ENCODE data around the gene VEPH1. TPM values are rescaled to one million over a fixed set of nuclear protein-coding genes. Genes with fewer than 3 reads are reported as not detected.

The VEPH1 gene
- total and polyA plus RNA-seq, 4 donors, result 5.8 to 11.5 (median 8.4) TPM

- Histone ChIP-seq H3K27me3 (ENCODE audit: control insufficient read depth, insufficient read depth, low read length) (no peaks in the 10 kb centered on the region), H3K9me3 (ENCODE audit: control insufficient read depth, insufficient read depth, low read length) (no peaks in the 10 kb centered on the region), H3K4me1 (ENCODE audit: control insufficient read depth, insufficient read depth, low read length) (no peaks in the 10 kb centered on the region), H3K36me3 (ENCODE audit: control insufficient read depth, insufficient read depth, low read length) (no peaks in the 10 kb centered on the region), H3K27ac (ENCODE audit: low read depth, low read length) (no peak overlapping the region), H3K4me3 (ENCODE audit: low read depth, low read length) (no peak overlapping the region)
- no CpG with 5 or more reads among the region's 2 CpGs for WGBS (ENCODE audit: insufficient coverage)
- no peak for DNase-seq (ENCODE audit: low read depth in 4 of 6, low spot score in 6 of 6)
Observed at GRCh38 chr3:157370867-157371266, 132.3 kb downstream of the VEPH1 start.

GRCh38 chr3:157369727-157370421 is 133.3 kb downstream of the VEPH1 start:
- H3K27ac ChIP-seq (ENCODE audit: low read depth, low read length), result no peak overlapping the region
- no peak overlapping the region for H3K4me3 ChIP-seq (ENCODE audit: low read depth, low read length)
- no peaks in the 10 kb centered on the region for H3K36me3 ChIP-seq (ENCODE audit: control insufficient read depth, insufficient read depth, low read length)
- no peaks in the 10 kb centered on the region for H3K27me3 ChIP-seq (ENCODE audit: control insufficient read depth, insufficient read depth, low read length)
- peak in 3 of 6 donors; percentile 6 to 78 (median 47) for DNase-seq (ENCODE audit: low read depth in 4 of 6, low spot score in 6 of 6)
- H3K4me1 ChIP-seq (ENCODE audit: control insufficient read depth, insufficient read depth, low read length), result no peaks in the 10 kb centered on the region
- no peaks in the 10 kb centered on the region for H3K9me3 ChIP-seq (ENCODE audit: control insufficient read depth, insufficient read depth, low read length)
- WGBS (ENCODE audit: insufficient coverage), result no CpG with 5 or more reads among the region's 4 CpGs

GRCh38 chr3:157368171-157368570 is 135.0 kb downstream of the VEPH1 start:
- no peaks in the 10 kb centered on the region for H3K4me1 ChIP-seq (ENCODE audit: control insufficient read depth, insufficient read depth, low read length)
- no peaks in the 10 kb centered on the region for H3K27me3 ChIP-seq (ENCODE audit: control insufficient read depth, insufficient read depth, low read length)
- DNase-seq (ENCODE audit: low read depth in 4 of 6, low spot score in 6 of 6), result no peak
- WGBS (ENCODE audit: insufficient coverage), result 83% methylated on average over 1 of the region's 3 CpGs
- no peaks in the 10 kb centered on the region for H3K9me3 ChIP-seq (ENCODE audit: control insufficient read depth, insufficient read depth, low read length)
- H3K27ac ChIP-seq (ENCODE audit: low read depth, low read length), result no peak overlapping the region
- no peak overlapping the region for H3K4me3 ChIP-seq (ENCODE audit: low read depth, low read length)
- H3K36me3 ChIP-seq (ENCODE audit: control insufficient read depth, insufficient read depth, low read length), result no peaks in the 10 kb centered on the region

GRCh38 chr3:157363393-157363792 is 139.8 kb downstream of the VEPH1 start:
- no peak for DNase-seq (ENCODE audit: low read depth in 4 of 6, low spot score in 6 of 6)
- H3K27ac ChIP-seq (ENCODE audit: low read depth, low read length), result no peak overlapping the region
- H3K27me3 ChIP-seq (ENCODE audit: control insufficient read depth, insufficient read depth, low read length), result no peaks in the 10 kb centered on the region
- H3K4me3 ChIP-seq (ENCODE audit: low read depth, low read length), result no peak overlapping the region
- no CpG with 5 or more reads among the region's 3 CpGs for WGBS (ENCODE audit: insufficient coverage)
- no peaks in the 10 kb centered on the region for H3K9me3 ChIP-seq (ENCODE audit: control insufficient read depth, insufficient read depth, low read length)
- H3K36me3 ChIP-seq (ENCODE audit: control insufficient read depth, insufficient read depth, low read length), result no peaks in the 10 kb centered on the region
- H3K4me1 ChIP-seq (ENCODE audit: control insufficient read depth, insufficient read depth, low read length), result no peaks in the 10 kb centered on the region

GRCh38 chr3:157362348-157362747 is 140.9 kb downstream of the VEPH1 start:
- whole genome bisulfite sequencing (ENCODE audit: insufficient coverage), result no CpG with 5 or more reads among the region's 2 CpGs
- H3K27me3 ChIP-seq (ENCODE audit: control insufficient read depth, insufficient read depth, low read length), result no peaks in the 10 kb centered on the region

GRCh38 chr3:157360044-157360443 is 143.2 kb downstream of the VEPH1 start:
- no peaks in the 10 kb centered on the region for H3K9me3 ChIP-seq (ENCODE audit: control insufficient read depth, insufficient read depth, low read length)
- H3K4me3 ChIP-seq (ENCODE audit: low read depth, low read length), result no peak overlapping the region
- H3K27ac ChIP-seq (ENCODE audit: low read depth, low read length), result no peak overlapping the region
- no peaks in the 10 kb centered on the region for H3K36me3 ChIP-seq (ENCODE audit: control insufficient read depth, insufficient read depth, low read length)
- DNase-seq (ENCODE audit: low read depth in 4 of 6, low spot score in 6 of 6), result no peak
- WGBS (ENCODE audit: insufficient coverage), result no CpG with 5 or more reads among the region's 2 CpGs
- no peaks in the 10 kb centered on the region for H3K4me1 ChIP-seq (ENCODE audit: control insufficient read depth, insufficient read depth, low read length)
- H3K27me3 ChIP-seq (ENCODE audit: control insufficient read depth, insufficient read depth, low read length), result no peaks in the 10 kb centered on the region

More at GRCh38 chr3:157362348-157362747, 140.9 kb downstream of the VEPH1 start:
- no peak for DNase-seq (ENCODE audit: low read depth in 4 of 6, low spot score in 6 of 6)
- H3K27ac ChIP-seq (ENCODE audit: low read depth, low read length), result no peak overlapping the region
- H3K4me1 ChIP-seq (ENCODE audit: control insufficient read depth, insufficient read depth, low read length), result no peaks in the 10 kb centered on the region
- H3K9me3 ChIP-seq (ENCODE audit: control insufficient read depth, insufficient read depth, low read length), result no peaks in the 10 kb centered on the region
- H3K4me3 ChIP-seq (ENCODE audit: low read depth, low read length), result no peak overlapping the region
- H3K36me3 ChIP-seq (ENCODE audit: control insufficient read depth, insufficient read depth, low read length), result no peaks in the 10 kb centered on the region

- no peak for DNase-seq (ENCODE audit: low read depth in 4 of 6, low spot score in 6 of 6)
- no peaks in the 10 kb centered on the region for H3K36me3 ChIP-seq (ENCODE audit: control insufficient read depth, insufficient read depth, low read length)
- no peak overlapping the region for H3K27ac ChIP-seq (ENCODE audit: low read depth, low read length)
- no peak overlapping the region for H3K4me3 ChIP-seq (ENCODE audit: low read depth, low read length)
- H3K4me1 ChIP-seq (ENCODE audit: control insufficient read depth, insufficient read depth, low read length), result no peaks in the 10 kb centered on the region
- no CpG with 5 or more reads among the region's 1 CpG for WGBS (ENCODE audit: insufficient coverage)
- no peaks in the 10 kb centered on the region for H3K9me3 ChIP-seq (ENCODE audit: control insufficient read depth, insufficient read depth, low read length)
- no peaks in the 10 kb centered on the region for H3K27me3 ChIP-seq (ENCODE audit: control insufficient read depth, insufficient read depth, low read length)
Observed at GRCh38 chr3:157356541-157356940, 146.7 kb downstream of the VEPH1 start.

GRCh38 chr3:157355276-157355675 is 147.9 kb downstream of the VEPH1 start:
- Histone ChIP-seq H3K4me3 (ENCODE audit: low read depth, low read length) (no peak overlapping the region), H3K27me3 (ENCODE audit: control insufficient read depth, insufficient read depth, low read length) (no peaks in the 10 kb centered on the region), H3K9me3 (ENCODE audit: control insufficient read depth, insufficient read depth, low read length) (no peaks in the 10 kb centered on the region), H3K27ac (ENCODE audit: low read depth, low read length) (no peak overlapping the region), H3K4me1 (ENCODE audit: control insufficient read depth, insufficient read depth, low read length) (no peaks in the 10 kb centered on the region), H3K36me3 (ENCODE audit: control insufficient read depth, insufficient read depth, low read length) (no peaks in the 10 kb centered on the region)
- DNase-seq (ENCODE audit: low read depth in 4 of 6, low spot score in 6 of 6), result peak in 1 of 6 donors; percentile 41
- 40% methylated on average over 1 of the region's 2 CpGs for WGBS (ENCODE audit: insufficient coverage)

GRCh38 chr3:157354722-157355121 is 148.5 kb downstream of the VEPH1 start:
- H3K36me3 ChIP-seq (ENCODE audit: control insufficient read depth, insufficient read depth, low read length), result no peaks in the 10 kb centered on the region
- no peak overlapping the region for H3K4me3 ChIP-seq (ENCODE audit: low read depth, low read length)
- H3K4me1 ChIP-seq (ENCODE audit: control insufficient read depth, insufficient read depth, low read length), result no peaks in the 10 kb centered on the region
- 25% methylated on average over 1 of the region's 1 CpG for WGBS (ENCODE audit: insufficient coverage)
- H3K27me3 ChIP-seq (ENCODE audit: control insufficient read depth, insufficient read depth, low read length), result no peaks in the 10 kb centered on the region
- peaks cover 3% of the 10 kb centered on the region for H3K9me3 ChIP-seq (ENCODE audit: control insufficient read depth, insufficient read depth, low read length)
- no peak for DNase-seq (ENCODE audit: low read depth in 4 of 6, low spot score in 6 of 6)
- no peak overlapping the region for H3K27ac ChIP-seq (ENCODE audit: low read depth, low read length)

- Histone ChIP-seq H3K4me3 (ENCODE audit: low read depth, low read length) (no peak overlapping the region), H3K4me1 (ENCODE audit: control insufficient read depth, insufficient read depth, low read length) (no peaks in the 10 kb centered on the region)
- WGBS (ENCODE audit: insufficient coverage), result 100% methylated on average over 1 of the region's 1 CpG
Observed at GRCh38 chr3:157354254-157354653, 149.0 kb downstream of the VEPH1 start.

More at GRCh38 chr3:157354254-157354653, 149.0 kb downstream of the VEPH1 start:
- no peak overlapping the region for H3K27ac ChIP-seq (ENCODE audit: low read depth, low read length)
- H3K27me3 ChIP-seq (ENCODE audit: control insufficient read depth, insufficient read depth, low read length), result no peaks in the 10 kb centered on the region
- DNase-seq (ENCODE audit: low read depth in 4 of 6, low spot score in 6 of 6), result no peak
- H3K9me3 ChIP-seq (ENCODE audit: control insufficient read depth, insufficient read depth, low read length), result peaks cover 3% of the 10 kb centered on the region
- H3K36me3 ChIP-seq (ENCODE audit: control insufficient read depth, insufficient read depth, low read length), result no peaks in the 10 kb centered on the region
